GM21447 (cell line): ENCODE measurements around the gene PML.
"Not testable (repeated sequence)": the region's sequence is repeated elsewhere in the genome, so short reads cannot be mapped to it uniquely, and the experiment has no call there.

Experiments used
- ATAC-seq: cut with Tn5 transposase; IDR thresholded peaks from one replicate; pipeline ENCODE4 v1.9.1; 2021; ENCODE audit not compliant: unreplicated experiment

The PML gene

GRCh38 chr15:74055804-74056203, 61.3 kb downstream of the PML start:
- ATAC-seq: no peak

GRCh38 chr15:74056330-74056729, 61.8 kb downstream of the PML start:
- ATAC-seq: not testable (repeated sequence)

- ATAC-seq: not testable (repeated sequence)
Observed at GRCh38 chr15:74059050-74059833, 64.7 kb downstream of the PML start.

- ATAC-seq: no peak
Observed at GRCh38 chr15:74060251-74060650, 65.7 kb downstream of the PML start.

GRCh38 chr15:74062236-74062635, 67.7 kb downstream of the PML start:
- ATAC-seq: no peak

GRCh38 chr15:74062671-74063070, 68.2 kb downstream of the PML start:
- ATAC-seq: no peak

GRCh38 chr15:74063425-74064146, 69.1 kb downstream of the PML start:
- ATAC-seq: not testable (repeated sequence)

- ATAC-seq: not testable (repeated sequence)
Observed at GRCh38 chr15:74064183-74064582, 69.7 kb downstream of the PML start.

GRCh38 chr15:74064822-74065221, 70.3 kb downstream of the PML start:
- ATAC-seq: not testable (repeated sequence)

- not testable (repeated sequence) for ATAC-seq
Observed at GRCh38 chr15:74065684-74066411, 71.3 kb downstream of the PML start.

- ATAC-seq: not testable (repeated sequence)
Observed at GRCh38 chr15:74071645-74072044, 77.1 kb downstream of the PML start.

GRCh38 chr15:74072132-74072531, 77.6 kb downstream of the PML start:
- ATAC-seq: not testable (repeated sequence)

- ATAC-seq: not testable (repeated sequence)
Observed at GRCh38 chr15:74072614-74073337, 78.3 kb downstream of the PML start.

- not testable (repeated sequence) for ATAC-seq
Observed at GRCh38 chr15:74075781-74076180, 81.3 kb downstream of the PML start.

GRCh38 chr15:74082450-74082849, 87.9 kb downstream of the PML start, which contains the start of gene GOLGA6A:
GOLGA6A (minus strand) TSS chr15:74082550; CDS start chr15:74082509, 41 bp downstream.
- ATAC-seq: not testable (repeated sequence)

GRCh38 chr15:74094567-74094966, 100.1 kb downstream of the PML start:
- not testable (repeated sequence) for ATAC-seq

- ATAC-seq: not testable (repeated sequence)
Observed at GRCh38 chr15:74095610-74096009, 101.1 kb downstream of the PML start.

GRCh38 chr15:74096753-74097474, 102.4 kb downstream of the PML start:
- not testable (repeated sequence) for ATAC-seq
